Adipocyte (in vitro differentiated cells): ENCODE results near the gene SLC25A21.

Experiments
- DNase-seq: peaks from one replicate; pipeline ENCODE4 v3.0.0-alpha.2; 2015; ENCODE audit warnings: low read depth
- H3K27me3 ChIP-seq: replicated peaks from 2 replicates; pipeline ENCODE4 v1.7.0; 2013; ENCODE audit warnings: mild to moderate bottlenecking, low read length, moderate library complexity; ENCODE audit not compliant: control insufficient read depth, insufficient read depth
- H3K36me3 ChIP-seq: 2 replicates; pipeline ENCODE4 v1.7.0; 2013; ENCODE audit warnings: low read length, mild to moderate bottlenecking, moderate library complexity; ENCODE audit not compliant: control insufficient read depth, insufficient read depth, severe bottlenecking
- H3K4me1 ChIP-seq: 2 replicates; pipeline ENCODE4 v1.7.0; 2013; ENCODE audit warnings: mild to moderate bottlenecking, low read length, moderate library complexity; ENCODE audit not compliant: control insufficient read depth, insufficient read depth
- H3K4me3 ChIP-seq: 2 replicates; pipeline ENCODE4 v1.7.0; 2013; ENCODE audit warnings: mild to moderate bottlenecking, low read length, moderate library complexity
- H3K9ac ChIP-seq: 2 replicates; pipeline ENCODE4 v1.7.0; 2013; ENCODE audit warnings: mild to moderate bottlenecking, low read length, moderate library complexity
- H3K9me3 ChIP-seq: 2 replicates; pipeline ENCODE4 v1.7.0; 2013; ENCODE audit warnings: mild to moderate bottlenecking, low read length, moderate library complexity; ENCODE audit not compliant: control insufficient read depth

The SLC25A21 gene

GRCh38 chr14:36657399-36658122 is 514.8 kb downstream of the SLC25A21 start:
- Histone ChIP-seq H3K27me3 (peaks cover 90% of the 10 kb centered on the region), H3K9ac (no peak overlapping the region), H3K4me3 (peak overlapping the region; percentile 62), H3K4me1 (peaks cover 7% of the 10 kb centered on the region), H3K36me3 (no peaks in the 10 kb centered on the region), H3K9me3 (no peaks in the 10 kb centered on the region)
- DNase-seq = peak; percentile 89

GRCh38 chr14:36656687-36657398 is 515.6 kb downstream of the SLC25A21 start:
- peak overlapping the region; percentile 62 for H3K4me3 ChIP-seq
- H3K9ac ChIP-seq = no peak overlapping the region
- peaks cover 92% of the 10 kb centered on the region for H3K27me3 ChIP-seq
- no peaks in the 10 kb centered on the region for H3K9me3 ChIP-seq
- H3K36me3 ChIP-seq = no peaks in the 10 kb centered on the region
- peak; percentile 79 for DNase-seq
- peaks cover 3% of the 10 kb centered on the region for H3K4me1 ChIP-seq

GRCh38 chr14:36655963-36656686 is 516.3 kb downstream of the SLC25A21 start:
- Histone ChIP-seq H3K9me3 (no peaks in the 10 kb centered on the region), H3K9ac (no peak overlapping the region), H3K36me3 (no peaks in the 10 kb centered on the region), H3K27me3 (peaks cover 96% of the 10 kb centered on the region), H3K4me3 (no peak overlapping the region), H3K4me1 (no peaks in the 10 kb centered on the region)
- peak; percentile 92 for DNase-seq

GRCh38 chr14:36655571-36655962 is 516.8 kb downstream of the SLC25A21 start:
- H3K9me3 ChIP-seq = no peaks in the 10 kb centered on the region
- no peaks in the 10 kb centered on the region for H3K36me3 ChIP-seq
- H3K9ac ChIP-seq = no peak overlapping the region
- H3K4me3 ChIP-seq = no peak overlapping the region
- peaks cover 96% of the 10 kb centered on the region for H3K27me3 ChIP-seq
- no peaks in the 10 kb centered on the region for H3K4me1 ChIP-seq
- no peak for DNase-seq

- H3K9me3 ChIP-seq = no peaks in the 10 kb centered on the region
- H3K9ac ChIP-seq = no peak overlapping the region
- H3K4me3 ChIP-seq = no peak overlapping the region
- peaks cover 96% of the 10 kb centered on the region for H3K27me3 ChIP-seq
- no peaks in the 10 kb centered on the region for H3K36me3 ChIP-seq
- no peak for DNase-seq
- no peaks in the 10 kb centered on the region for H3K4me1 ChIP-seq
Measured at GRCh38 chr14:36654794-36655381, 517.5 kb downstream of the SLC25A21 start.

- Histone ChIP-seq H3K9ac (no peak overlapping the region), H3K27me3 (peaks cover 97% of the 10 kb centered on the region), H3K9me3 (no peaks in the 10 kb centered on the region), H3K36me3 (no peaks in the 10 kb centered on the region), H3K4me1 (no peaks in the 10 kb centered on the region), H3K4me3 (no peak overlapping the region)
- no peak for DNase-seq
Measured at GRCh38 chr14:36653962-36654793, 518.2 kb downstream of the SLC25A21 start.

- Histone ChIP-seq H3K9me3 (no peaks in the 10 kb centered on the region), H3K36me3 (no peaks in the 10 kb centered on the region), H3K4me1 (peaks cover under 1% of the 10 kb centered on the region), H3K9ac (no peak overlapping the region), H3K27me3 (peaks cover 99% of the 10 kb centered on the region), H3K4me3 (no peak overlapping the region)
- no peak for DNase-seq
Measured at GRCh38 chr14:36653413-36653812, 519.0 kb downstream of the SLC25A21 start.

- Histone ChIP-seq H3K9ac (no peak overlapping the region), H3K4me1 (peaks cover 7% of the 10 kb centered on the region), H3K36me3 (no peaks in the 10 kb centered on the region), H3K4me3 (no peak overlapping the region), H3K9me3 (no peaks in the 10 kb centered on the region), H3K27me3 (peaks cover 97% of the 10 kb centered on the region)
- no peak for DNase-seq
Measured at GRCh38 chr14:36652542-36653201, 519.7 kb downstream of the SLC25A21 start.

- no peak for DNase-seq
Measured at GRCh38 chr14:36649872-36650650, 522.3 kb downstream of the SLC25A21 start.

More at GRCh38 chr14:36649872-36650650, 522.3 kb downstream of the SLC25A21 start:
- Histone ChIP-seq H3K27me3 (peaks cover 98% of the 10 kb centered on the region), H3K9ac (no peak overlapping the region), H3K4me1 (peaks cover 15% of the 10 kb centered on the region), H3K9me3 (no peaks in the 10 kb centered on the region), H3K36me3 (no peaks in the 10 kb centered on the region), H3K4me3 (no peak overlapping the region)
